ENCODE results near the gene CAMK2A. TPM values are rescaled to one million over a fixed set of nuclear protein-coding genes. Genes with fewer than 3 reads are reported as not detected.
A peak's percentile ranks its signal among the peaks of the same experiment; 100 is the strongest.

The CAMK2A gene
- total and polyA plus RNA-seq, 2 experiments from 2014 or later: 1.2 to 2.6 TPM

GRCh38 chr5:150211156-150212030, 78.2 kb downstream of the CAMK2A start:
- Histone ChIP-seq H3K27ac (peak overlapping the region; percentile 65), H3K4me1 (ENCODE audit: insufficient read depth) (peaks cover 25% of the 10 kb centered on the region), H3K36me3 (replicated peaks; ENCODE audit: insufficient read depth, low read depth) (no peaks in the 10 kb centered on the region), H3K4me3 (no peak overlapping the region), H4K20me1 (ENCODE audit: insufficient read depth, poor library complexity, severe bottlenecking) (no peaks in the 10 kb centered on the region), H3K9me3 (ENCODE audit: low read depth) (no peaks in the 10 kb centered on the region), H3K27me3 (no peaks in the 10 kb centered on the region), H3K9me2 (replicated peaks; ENCODE audit: insufficient read depth) (no peaks in the 10 kb centered on the region), H2AFZ (no peak overlapping the region), H3K79me2 (no peaks in the 10 kb centered on the region), H3K4me2 (no peak overlapping the region)
- TF ChIP-seq EZH2phosphoT487 (IDR thresholded peaks at IDR 0.05; ENCODE audit: low read depth, severe bottlenecking, unreplicated experiment): no peak
- no peak for TF ChIP-seq EZH2 (IDR thresholded peaks at IDR 0.05; ENCODE audit: borderline replicate concordance)
- TF ChIP-seq CTCF (IDR thresholded peaks at IDR 0.05; ENCODE audit: poor library complexity): no peak
- WGBS (ENCODE audit: low lambda C conversion rate, missing lambda C conversion rate): 76% methylated on average over 15 of the region's 15 CpGs
- peak; percentile 39 for DNase-seq (ENCODE audit: low spot score)

- 84% methylated on average over 6 of the region's 6 CpGs for WGBS (ENCODE audit: low lambda C conversion rate, missing lambda C conversion rate)
- Histone ChIP-seq H3K27ac (peak overlapping the region; percentile 65), H3K9me3 (ENCODE audit: low read depth) (no peaks in the 10 kb centered on the region)
These were observed 78.9 kb downstream of the CAMK2A start for GRCh38 chr5:150210644-150211043.

DNA sequence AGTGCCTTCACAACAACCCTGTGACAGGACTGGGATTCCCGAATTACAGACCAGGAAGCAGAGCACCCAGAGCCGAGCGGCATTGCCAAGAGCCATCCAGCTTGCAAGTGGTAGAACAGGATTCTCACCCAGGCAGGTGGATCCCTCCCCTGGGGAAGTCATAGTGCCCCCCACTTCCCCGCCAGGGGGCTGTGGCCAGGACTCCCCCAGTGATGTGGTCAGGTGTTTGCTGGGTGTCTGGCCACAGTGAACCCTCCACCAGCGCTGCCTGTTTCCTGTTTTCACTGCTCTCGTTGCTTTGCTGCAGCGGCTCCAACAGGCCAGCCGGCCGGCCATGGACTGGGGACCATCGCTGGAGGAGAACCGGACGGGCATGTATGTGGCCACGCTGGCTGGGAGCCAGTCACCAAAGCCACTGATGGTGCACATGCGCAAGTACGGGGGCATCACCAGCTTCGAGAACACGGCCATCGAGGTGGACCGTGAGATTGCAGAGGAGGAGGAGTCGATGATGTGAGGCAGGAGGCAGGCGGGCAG, 80.4 kb downstream of the CAMK2A start:
- no peaks in the 10 kb centered on the region for H3K79me2 ChIP-seq
- no peaks in the 10 kb centered on the region for H3K36me3 ChIP-seq (replicated peaks; ENCODE audit: insufficient read depth, low read depth)
- H3K4me2 ChIP-seq: no peak overlapping the region
- TF ChIP-seq EZH2 (IDR thresholded peaks at IDR 0.05; ENCODE audit: borderline replicate concordance): no peak
- TF ChIP-seq EZH2phosphoT487 (IDR thresholded peaks at IDR 0.05; ENCODE audit: low read depth, severe bottlenecking, unreplicated experiment): no peak
- no peak for TF ChIP-seq CTCF (IDR thresholded peaks at IDR 0.05; ENCODE audit: poor library complexity)
- no peaks in the 10 kb centered on the region for H3K9me2 ChIP-seq (replicated peaks; ENCODE audit: insufficient read depth)
- H2AFZ ChIP-seq: no peak overlapping the region
- H3K9me3 ChIP-seq (ENCODE audit: low read depth): no peaks in the 10 kb centered on the region
- no peaks in the 10 kb centered on the region for H4K20me1 ChIP-seq (ENCODE audit: insufficient read depth, poor library complexity, severe bottlenecking)
- WGBS (ENCODE audit: low lambda C conversion rate, missing lambda C conversion rate): 86% methylated on average over 21 of the region's 21 CpGs
- H3K4me3 ChIP-seq: no peak overlapping the region
- no peak overlapping the region for H3K27ac ChIP-seq
- H3K4me1 ChIP-seq (ENCODE audit: insufficient read depth): peaks cover 11% of the 10 kb centered on the region
- DNase-seq (ENCODE audit: low spot score): no peak
- H3K27me3 ChIP-seq: no peaks in the 10 kb centered on the region

More at GRCh38 chr5:150210644-150211043, 78.9 kb downstream of the CAMK2A start:
- H3K9me2 ChIP-seq (replicated peaks; ENCODE audit: insufficient read depth): no peaks in the 10 kb centered on the region
- H3K27me3 ChIP-seq: no peaks in the 10 kb centered on the region
- H3K4me2 ChIP-seq: no peak overlapping the region
- TF ChIP-seq CTCF (IDR thresholded peaks at IDR 0.05; ENCODE audit: poor library complexity): no peak
- H3K36me3 ChIP-seq (replicated peaks; ENCODE audit: insufficient read depth, low read depth): no peaks in the 10 kb centered on the region
- peaks cover 18% of the 10 kb centered on the region for H3K4me1 ChIP-seq (ENCODE audit: insufficient read depth)
- H4K20me1 ChIP-seq (ENCODE audit: insufficient read depth, poor library complexity, severe bottlenecking): no peaks in the 10 kb centered on the region
- DNase-seq (ENCODE audit: low spot score): no peak
- no peaks in the 10 kb centered on the region for H3K79me2 ChIP-seq
- H2AFZ ChIP-seq: no peak overlapping the region
- H3K4me3 ChIP-seq: no peak overlapping the region
